DOHH2 (cell line): Measurements from ENCODE around the gene STK11.

Experiments
- H3F3A ChIP-seq: fragments of 200-600 bp; sonication (generic), shearing (Covaris generic); 2 replicates; pipeline ENCODE4 v1.6.0; 2016; ENCODE audit warnings: antibody characterized with exemption, mild to moderate bottlenecking; ENCODE audit not compliant: control insufficient read depth, insufficient read depth
- H3K27ac ChIP-seq: fragments of 200-600 bp; sonication (generic); 2 replicates; pipeline ENCODE4 v1.5.1; 2014; ENCODE audit warnings: low read depth, mild to moderate bottlenecking, low read length, moderate library complexity
- H3K27me3 ChIP-seq: fragments of 200-600 bp; sonication (generic); 2 replicates; pipeline ENCODE4 v1.6.1; 2014; ENCODE audit warnings: mild to moderate bottlenecking, low read length, mixed read lengths; ENCODE audit not compliant: control insufficient read depth
- H3K36me3 ChIP-seq: fragments of 200-600 bp; sonication (generic); 2 replicates; pipeline ENCODE4 v1.6.1; 2014; ENCODE audit warnings: mild to moderate bottlenecking, low read length, moderate library complexity, mixed read lengths; ENCODE audit not compliant: control insufficient read depth
- H3K4me1 ChIP-seq: fragments of 200-600 bp; sonication (generic); 2 replicates; pipeline ENCODE4 v1.6.1; 2014; ENCODE audit warnings: mild to moderate bottlenecking, low read length, mixed read lengths; ENCODE audit not compliant: control insufficient read depth
- H3K4me2 ChIP-seq: fragments of 200-600 bp; sonication (generic); 2 replicates; pipeline ENCODE4 v1.6.0; 2014; ENCODE audit warnings: mild to moderate bottlenecking, low read length, moderate library complexity
- H3K4me3 ChIP-seq: fragments of 200-600 bp; sonication (generic); 2 replicates; pipeline ENCODE4 v1.5.1; 2014; ENCODE audit warnings: mild to moderate bottlenecking, low read length, mixed read lengths
- H3K79me2 ChIP-seq: fragments of 200-600 bp; sonication (generic); 2 replicates; pipeline ENCODE4 v1.6.1; 2014; ENCODE audit warnings: mild to moderate bottlenecking, low read length, mixed read lengths; ENCODE audit not compliant: control insufficient read depth
- H3K9me2 ChIP-seq: fragments of 200-600 bp; sonication (generic); replicated peaks from 2 replicates; pipeline ENCODE4 v1.6.1; 2014; ENCODE audit warnings: mild to moderate bottlenecking, low read length, mixed read lengths; ENCODE audit not compliant: control insufficient read depth
- H3K9me3 ChIP-seq: fragments of 200-600 bp; sonication (generic); 2 replicates; pipeline ENCODE4 v1.6.1; 2014; ENCODE audit warnings: antibody characterized with exemption, low read length, mixed read lengths; ENCODE audit not compliant: control insufficient read depth, insufficient read depth
- H4K20me1 ChIP-seq: fragments of 200-600 bp; sonication (generic); 2 replicates; pipeline ENCODE4 v1.6.0; 2014; ENCODE audit warnings: low read depth, mild to moderate bottlenecking, antibody characterized with exemption, low read length, moderate library complexity; ENCODE audit not compliant: control insufficient read depth, insufficient read depth
- EZH2phosphoT487 ChIP-seq: fragments of 200-600 bp; sonication (generic); IDR thresholded peaks from 2 replicates; pipeline ENCODE4 v1.6.1; 2017; ENCODE audit warnings: borderline replicate concordance, mild to moderate bottlenecking, antibody characterized with exemption, low read length, moderate library complexity, mixed read lengths
- TF ChIP-seq, protein P1 (sequence below): fragments of 200-600 bp; sonication (generic); IDR thresholded peaks from one replicate; pipeline ENCODE4 v1.5.1; 2014; ENCODE audit warnings: antibody characterized with exemption, mild to moderate bottlenecking, low read depth, low read length; ENCODE audit not compliant: poor library complexity, severe bottlenecking

STK11 gene

DNA sequence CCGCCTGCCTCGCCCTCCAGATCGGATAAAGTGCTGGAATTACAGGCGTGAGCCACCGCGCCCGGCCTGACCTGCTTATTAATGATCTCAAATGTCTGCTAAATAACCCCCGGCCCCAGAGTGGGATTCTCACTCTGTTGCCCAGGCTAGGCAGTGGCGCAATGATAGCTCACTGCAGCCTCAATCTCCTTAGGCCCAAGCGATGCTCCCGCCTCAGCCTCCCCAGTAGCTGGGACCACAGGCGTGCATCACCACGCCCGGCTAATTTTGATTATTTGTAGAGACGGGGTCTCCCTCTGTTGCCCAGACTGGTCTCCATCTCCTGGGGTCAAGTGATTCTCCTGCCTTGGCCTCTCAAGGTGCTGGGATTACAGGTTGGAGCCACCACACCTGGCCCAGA lies 35.3 kb downstream of the STK11 start:
- peaks cover 31% of the 10 kb centered on the region for H3K27me3 ChIP-seq

DNA sequence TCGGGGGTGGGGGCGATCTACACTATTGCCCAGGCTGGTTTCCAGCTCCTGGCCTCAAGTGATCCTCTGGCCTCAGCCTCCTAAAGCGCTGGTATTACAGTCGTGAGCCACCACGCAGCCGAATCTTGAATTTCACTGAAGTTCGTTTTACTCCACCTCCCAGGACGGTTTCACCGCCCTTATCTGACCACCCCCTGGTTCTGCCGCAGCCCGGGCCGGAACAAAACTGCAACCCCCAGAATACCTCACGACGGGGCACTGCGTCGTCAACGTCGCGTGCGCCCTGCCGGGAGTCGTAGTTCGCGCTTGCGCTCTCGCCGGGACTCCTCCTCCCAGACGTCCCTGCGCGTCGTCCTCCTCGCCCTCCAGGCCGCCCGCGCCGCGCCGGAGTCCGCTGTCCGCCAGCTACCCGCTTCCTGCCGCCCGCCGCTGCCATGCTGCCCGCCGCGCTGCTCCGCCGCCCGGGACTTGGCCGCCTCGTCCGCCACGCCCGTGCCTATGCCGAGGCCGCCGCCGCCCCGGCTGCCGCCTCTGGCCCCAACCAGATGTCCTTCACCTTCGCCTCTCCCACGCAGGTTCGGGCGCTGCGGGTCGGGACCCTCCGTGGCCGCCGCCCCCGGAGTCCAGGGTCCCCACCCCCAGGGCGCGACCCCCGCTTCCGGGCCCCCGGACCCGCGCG lies 36.0 kb downstream of the STK11 start, which contains the start of gene ATP5F1D:
Gene ATP5F1D (plus strand): TSS at position 335 of the 679 bp plus-strand sequence. CDS start 100 bp downstream, at position 435.
- H3K27ac ChIP-seq = peak within 1 kb of the TSS; percentile 52
- H3K4me2 ChIP-seq = peak within 1 kb of the TSS; percentile 99
- H3K79me2 ChIP-seq = peaks cover 43% of the 10 kb centered on the region
- no peaks in the 10 kb centered on the region for H3K9me3 ChIP-seq
- H3K27me3 ChIP-seq = peaks cover 25% of the 10 kb centered on the region
- H3K36me3 ChIP-seq = peaks cover 32% of the 10 kb centered on the region
- peak within 1 kb of the TSS; percentile 95 for H3K4me3 ChIP-seq
- H4K20me1 ChIP-seq = no peaks in the 10 kb centered on the region
- H3F3A ChIP-seq = peaks cover 20% of the 10 kb centered on the region
- H3K9me2 ChIP-seq = no peaks in the 10 kb centered on the region
- TF ChIP-seq, protein P1, sequence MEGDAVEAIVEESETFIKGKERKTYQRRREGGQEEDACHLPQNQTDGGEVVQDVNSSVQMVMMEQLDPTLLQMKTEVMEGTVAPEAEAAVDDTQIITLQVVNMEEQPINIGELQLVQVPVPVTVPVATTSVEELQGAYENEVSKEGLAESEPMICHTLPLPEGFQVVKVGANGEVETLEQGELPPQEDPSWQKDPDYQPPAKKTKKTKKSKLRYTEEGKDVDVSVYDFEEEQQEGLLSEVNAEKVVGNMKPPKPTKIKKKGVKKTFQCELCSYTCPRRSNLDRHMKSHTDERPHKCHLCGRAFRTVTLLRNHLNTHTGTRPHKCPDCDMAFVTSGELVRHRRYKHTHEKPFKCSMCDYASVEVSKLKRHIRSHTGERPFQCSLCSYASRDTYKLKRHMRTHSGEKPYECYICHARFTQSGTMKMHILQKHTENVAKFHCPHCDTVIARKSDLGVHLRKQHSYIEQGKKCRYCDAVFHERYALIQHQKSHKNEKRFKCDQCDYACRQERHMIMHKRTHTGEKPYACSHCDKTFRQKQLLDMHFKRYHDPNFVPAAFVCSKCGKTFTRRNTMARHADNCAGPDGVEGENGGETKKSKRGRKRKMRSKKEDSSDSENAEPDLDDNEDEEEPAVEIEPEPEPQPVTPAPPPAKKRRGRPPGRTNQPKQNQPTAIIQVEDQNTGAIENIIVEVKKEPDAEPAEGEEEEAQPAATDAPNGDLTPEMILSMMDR = no peak
- no peak for TF ChIP-seq EZH2phosphoT487
- H3K4me1 ChIP-seq = peaks cover 59% of the 10 kb centered on the region

More for the DNA sequence above, 35.3 kb downstream of the STK11 start:
- H4K20me1 ChIP-seq = no peaks in the 10 kb centered on the region
- peak overlapping the region; percentile 99 for H3K4me2 ChIP-seq
- H3K27ac ChIP-seq = peak overlapping the region; percentile 45
- H3F3A ChIP-seq = peaks cover 19% of the 10 kb centered on the region
- no peaks in the 10 kb centered on the region for H3K9me3 ChIP-seq
- TF ChIP-seq EZH2phosphoT487 = no peak
- TF ChIP-seq, protein P1 = no peak
- H3K4me1 ChIP-seq = peaks cover 59% of the 10 kb centered on the region
- no peaks in the 10 kb centered on the region for H3K9me2 ChIP-seq
- H3K79me2 ChIP-seq = peaks cover 43% of the 10 kb centered on the region
- peaks cover 28% of the 10 kb centered on the region for H3K36me3 ChIP-seq
- H3K4me3 ChIP-seq = peak overlapping the region; percentile 95

DNA sequence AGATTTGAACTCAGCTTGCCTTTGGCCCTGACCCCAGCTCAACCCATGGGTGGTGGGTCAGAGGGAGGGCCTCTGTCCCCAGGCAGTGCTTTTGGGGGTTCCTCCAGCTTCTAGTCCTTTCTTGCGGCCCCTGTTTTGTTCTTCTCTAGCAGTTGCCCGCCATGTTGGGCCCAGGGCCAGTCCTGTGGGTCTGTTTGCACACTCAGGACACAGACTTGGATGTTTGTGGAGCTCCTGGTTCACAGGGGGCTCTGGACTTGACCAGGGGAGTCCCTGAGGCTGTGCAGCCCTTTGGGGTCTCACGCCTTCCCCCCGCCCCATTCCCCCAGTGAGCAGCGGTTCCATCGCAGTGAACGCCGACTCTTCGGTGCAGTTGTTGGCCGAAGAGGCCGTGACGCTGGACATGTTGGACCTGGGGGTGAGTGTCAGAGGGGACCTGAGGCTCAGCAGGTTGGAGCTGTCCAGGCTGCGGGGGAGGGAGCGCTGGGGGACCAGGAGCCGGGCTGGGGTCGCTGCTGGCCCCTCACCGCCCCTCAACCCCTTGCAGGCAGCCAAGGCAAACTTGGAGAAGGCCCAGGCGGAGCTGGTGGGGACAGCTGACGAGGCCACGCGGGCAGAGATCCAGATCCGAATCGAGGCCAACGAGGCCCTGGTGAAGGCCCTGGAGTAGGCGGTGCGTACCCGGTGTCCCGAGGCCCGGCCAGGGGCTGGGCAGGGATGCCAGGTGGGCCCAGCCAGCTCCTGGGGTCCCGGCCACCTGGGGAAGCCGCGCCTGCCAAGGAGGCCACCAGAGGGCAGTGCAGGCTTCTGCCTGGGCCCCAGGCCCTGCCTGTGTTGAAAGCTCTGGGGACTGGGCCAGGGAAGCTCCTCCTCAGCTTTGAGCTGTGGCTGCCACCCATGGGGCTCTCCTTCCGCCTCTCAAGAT lies 38.5 kb downstream of the STK11 start:
- Histone ChIP-seq H3K4me1 (peaks cover 55% of the 10 kb centered on the region), H3K79me2 (peaks cover 47% of the 10 kb centered on the region), H3K9me3 (no peaks in the 10 kb centered on the region), H3K27me3 (peaks cover 7% of the 10 kb centered on the region), H3F3A (peaks cover 14% of the 10 kb centered on the region), H3K27ac (peak overlapping the region; percentile 57), H3K4me2 (peak overlapping the region; percentile 99), H4K20me1 (no peaks in the 10 kb centered on the region), H3K9me2 (no peaks in the 10 kb centered on the region), H3K4me3 (peak overlapping the region; percentile 72), H3K36me3 (peaks cover 35% of the 10 kb centered on the region)
- TF ChIP-seq, protein P1 = peak; percentile 93
- TF ChIP-seq EZH2phosphoT487 = no peak
